HepG2 (cell line): ENCODE data around the gene DCN. TPM values are rescaled to one million over a fixed set of nuclear protein-coding genes. Genes with fewer than 3 reads are reported as not detected.

Experiments
- ATAC-seq: fragments of 200-7000 bp; cut with Tn5 transposase; 3 replicates; pipeline ENCODE4 v1.9.1; 2020; ENCODE audit warnings: mild to moderate bottlenecking, moderate library complexity
- BruUV-seq: library from RNA; stranded (reverse); fragments of 400-500 nt; replicated peaks from 2 replicates; lab custom pipeline; 2021; lab: Mats Ljungman, UMichigan
- CTCF ChIA-PET: fragments of 300-600 bp; formaldehyde crosslinking; extraction: SDS; loops from one replicate; lab custom pipeline; 2021; ENCODE audit warnings: low total read pairs, inconsistent platforms, low intra/inter-chr PET ratio; lab: Yijun Ruan, JAX
- POLR2A ChIA-PET: fragments of 350-600 bp; sonication (Branson Sonifier 250); formaldehyde crosslinking; loops from one replicate; lab custom pipeline; 2020; ENCODE audit warnings: antibody characterized with exemption, inconsistent platforms; lab: Yijun Ruan, JAX
- DNase-seq: peaks from one replicate; pipeline ENCODE4 v3.0.0-alpha.2; 2015; ENCODE audit warnings: low spot score
- FAIRE-seq: peaks from 3 replicates; lab custom pipeline; 2011; peaks lifted over from hg19 to GRCh38; lab: Jason Lieb, UNC
- H2AFZ ChIP-seq: one replicate; pipeline ENCODE4 v1.6.1; 2011; ENCODE audit warnings: low read length, inconsistent platforms
- H3K27ac ChIP-seq: fragments of 300-600 bp; 3 replicates; pipeline ENCODE4 v1.8.0; 2011; ENCODE audit warnings: mixed run types, mild to moderate bottlenecking, mixed read lengths, low read length, inconsistent platforms; ENCODE audit not compliant: insufficient read depth; ENCODE audit errors: extremely low read length
- H3K27me3 ChIP-seq, 2 experiments: fragments of 200-600 bp in 1 of 2; 2 replicates in 1 of 2; 3 replicates in 1 of 2; pipeline versions ENCODE4 v1.6.0 to v1.8.0; 2011; ENCODE audit warnings: low read length in 2 of 2, mild to moderate bottlenecking in 2 of 2, moderate library complexity in 2 of 2, inconsistent platforms in 1 of 2; ENCODE audit not compliant: insufficient read depth in 2 of 2, control insufficient read depth in 1 of 2
- H3K36me3 ChIP-seq, 2 experiments: fragments of 200-600 bp in 1 of 2; replicated peaks in 1 of 2; 2 replicates in 1 of 2; 3 replicates in 1 of 2; pipeline versions ENCODE4 v1.5.1 to v1.8.0; 2011; ENCODE audit warnings: low read length in 2 of 2, inconsistent platforms in 1 of 2; ENCODE audit not compliant: insufficient read depth in 2 of 2, control insufficient read depth in 1 of 2
- H3K4me1 ChIP-seq: 2 replicates; pipeline ENCODE4 v1.5.1; 2012; ENCODE audit warnings: low read length, inconsistent platforms; ENCODE audit not compliant: insufficient read depth
- H3K4me2 ChIP-seq: 2 replicates; pipeline ENCODE4 v1.6.0; 2011; ENCODE audit warnings: low read depth, low read length, inconsistent platforms
- H3K4me3 ChIP-seq, 3 experiments: fragments of 200-600 bp in 1 of 3; sonication (generic), shearing (Covaris generic) in 1 of 3; replicated peaks in 1 of 3; 2 replicates each; pipeline ENCODE4 v1.5.1; 2011 to 2016; ENCODE audit warnings: low read length in 3 of 3, inconsistent platforms in 2 of 3, low read depth in 2 of 3, mild to moderate bottlenecking in 2 of 3, control low read depth in 1 of 3, mixed read lengths in 1 of 3; ENCODE audit not compliant: insufficient read depth in 1 of 3
- H3K79me2 ChIP-seq: one replicate; pipeline ENCODE4 v1.6.1; 2011; ENCODE audit warnings: low read length, inconsistent platforms; ENCODE audit not compliant: insufficient read depth
- H3K9ac ChIP-seq: 2 replicates; pipeline ENCODE4 v1.6.0; 2011; ENCODE audit warnings: mild to moderate bottlenecking, low read depth, low read length, inconsistent platforms; ENCODE audit not compliant: insufficient read depth
- H3K9me3 ChIP-seq: 2 replicates; pipeline ENCODE4 v1.5.1; 2012; ENCODE audit warnings: mild to moderate bottlenecking, low read length
- H4K20me1 ChIP-seq: 2 replicates; pipeline ENCODE4 v1.6.0; 2011; ENCODE audit warnings: inconsistent platforms, mild to moderate bottlenecking, low read length, moderate library complexity; ENCODE audit not compliant: insufficient read depth
- EZH2 ChIP-seq: conservative IDR thresholded peaks from 2 replicates; pipeline ENCODE4 v1.6.1; 2012; ENCODE audit warnings: mild to moderate bottlenecking, low read depth, low read length, moderate library complexity
- HNF4A ChIP-seq: sonication (generic); formaldehyde crosslinking; IDR thresholded peaks from 2 replicates; pipeline ENCODE4 v1.4.0; 2020; ENCODE audit warnings: missing genetic modification reagents
- JARID2 ChIP-seq: sonication (generic); formaldehyde crosslinking; IDR thresholded peaks from 2 replicates; pipeline ENCODE4 v1.8.1; 2023; ENCODE audit warnings: missing genetic modification reagents, inconsistent platforms; ENCODE audit not compliant: insufficient replicate concordance
- MXD3 ChIP-seq: IDR thresholded peaks from 2 replicates; pipeline ENCODE4 v1.6.1; 2016; ENCODE audit warnings: mild to moderate bottlenecking, missing biosample characterization, missing genetic modification reagents
- NCOA2 ChIP-seq: sonication (generic); formaldehyde crosslinking; IDR thresholded peaks from 2 replicates; pipeline ENCODE4 v1.8.0; 2022; ENCODE audit warnings: inconsistent platforms
- NPAS2 ChIP-seq: sonication (generic); formaldehyde crosslinking; IDR thresholded peaks from 2 replicates; pipeline ENCODE4 v1.8.0; 2022; ENCODE audit warnings: mild to moderate bottlenecking, missing genetic modification reagents, borderline replicate concordance
- NR2C2 ChIP-seq: sonication (generic); formaldehyde crosslinking; IDR thresholded peaks from 2 replicates; pipeline ENCODE4 v1.4.0; 2020; ENCODE audit warnings: missing genetic modification reagents, mild to moderate bottlenecking, moderate library complexity, borderline replicate concordance
- SAFB2 ChIP-seq: sonication (generic); formaldehyde crosslinking; IDR thresholded peaks from 2 replicates; pipeline ENCODE4 v1.5.1; 2020; ENCODE audit warnings: missing genetic modification reagents, low read depth, mild to moderate bottlenecking, borderline replicate concordance
- SYNCRIP ChIP-seq: fragments of 200-400 bp; formaldehyde crosslinking; IDR thresholded peaks from 2 replicates; pipeline ENCODE4 v1.6.1; 2018; ENCODE audit warnings: mild to moderate bottlenecking, low read depth, low read length; ENCODE audit not compliant: insufficient read depth
- TAF1 ChIP-seq: sonication (generic); formaldehyde crosslinking; IDR thresholded peaks from 2 replicates; pipeline ENCODE4 v1.4.0; 2020; ENCODE audit warnings: missing genetic modification reagents
- TP53 ChIP-seq: sonication (generic); formaldehyde crosslinking; conservative IDR thresholded peaks from 2 replicates; pipeline ENCODE4 v1.4.0; 2020; ENCODE audit warnings: missing genetic modification reagents
- ZMAT3 ChIP-seq: sonication (generic); formaldehyde crosslinking; conservative IDR thresholded peaks from 2 replicates; pipeline ENCODE4 v1.7.0; 2021; ENCODE audit warnings: missing genetic modification reagents
- ZNF292 ChIP-seq: sonication (generic); formaldehyde crosslinking; IDR thresholded peaks from 2 replicates; pipeline ENCODE4 v1.8.1; 2022; ENCODE audit warnings: mild to moderate bottlenecking, low read depth, missing genetic modification reagents, borderline replicate concordance
- ZNF652 ChIP-seq: IDR thresholded peaks from 2 replicates; pipeline ENCODE4 v1.6.1; 2016; ENCODE audit warnings: low read depth, borderline replicate concordance
- ZNF746 ChIP-seq: sonication (generic); formaldehyde crosslinking; IDR thresholded peaks from 2 replicates; pipeline ENCODE4 v1.8.0; 2022; ENCODE audit warnings: mild to moderate bottlenecking, missing genetic modification reagents
- ZNF768 ChIP-seq: sonication (generic); formaldehyde crosslinking; IDR thresholded peaks from 2 replicates; pipeline ENCODE4 v1.4.0; 2020; ENCODE audit warnings: missing genetic modification reagents
- ZNF773 ChIP-seq: sonication (generic); formaldehyde crosslinking; IDR thresholded peaks from 2 replicates; pipeline ENCODE4 v1.4.0; 2020; ENCODE audit warnings: missing genetic modification reagents, borderline replicate concordance
- WGBS: methylation state at CpG from one replicate; pipeline ENCODE4 v1.1.6; 2017; ENCODE audit warnings: low lambda C conversion rate; 5-methylcytosine and 5-hydroxymethylcytosine counted together
- in situ Hi-C: cut with HindIII; loops from 2 replicates; pipeline ENCODE4 v1.10.0; 2017; ENCODE audit warnings: low pct_unique_long_range_greater_than_20kb; ENCODE audit not compliant: extremely low pct_ligation_motif_present
- intact Hi-C: fragments of 100-400 bp; cut with micrococcal nuclease; formaldehyde crosslinking; loops from one replicate; pipeline ENCODE4 v1.10.0; 2022; ENCODE audit not compliant: unreplicated experiment
- polyA plus RNA-seq, 8 experiments: library from polyadenylated mRNA; depleted of rRNA in 3 of 8; stranded (reverse) in 7 of 8; unstranded in 1 of 8; fragments of >200 nt; fragmentation: Illumina TruSeq in 4 of 8; extraction: Trizol in 4 of 8; gene quantifications; 2 replicates each; pipeline versions ENCODE4 v1.2.1 to v1.2.3, GENCODE V29; 2011 to 2016; ENCODE audit warnings: low read depth in 4 of 8, missing spikeins in 1 of 8, mixed read lengths in 1 of 8; ENCODE audit not compliant: insufficient read depth in 1 of 8
- total RNA-seq, 5 experiments: library from RNA; depleted of rRNA; stranded (reverse); fragments of >200 nt; fragmentation: Illumina TruSeq; extraction: Trizol; gene quantifications; 2 replicates each; pipeline ENCODE4 v1.2.3, GENCODE V29; 2016; ENCODE audit warnings: low read depth in 1 of 5
- TF ChIP-seq, protein P1 (sequence below): sonication (generic); formaldehyde crosslinking; IDR thresholded peaks from 2 replicates; pipeline ENCODE4 v1.8.1; 2023; ENCODE audit warnings: mild to moderate bottlenecking, missing genetic modification reagents, borderline replicate concordance
- TF ChIP-seq, protein P2 (sequence below): sonication (generic); formaldehyde crosslinking; IDR thresholded peaks from 2 replicates; pipeline ENCODE4 v1.8.1; 2022; ENCODE audit warnings: mild to moderate bottlenecking, missing genetic modification reagents
- TF ChIP-seq, protein P3 (sequence below): sonication (generic); formaldehyde crosslinking; IDR thresholded peaks from 2 replicates; pipeline ENCODE4 v1.4.0; 2020; ENCODE audit warnings: missing genetic modification reagents

DCN gene
- total and polyA plus RNA-seq, 2 of the 13 experiments (the other 11 are each of a cell fraction or from before 2014, with no cell fraction given) = not detected

DNA sequence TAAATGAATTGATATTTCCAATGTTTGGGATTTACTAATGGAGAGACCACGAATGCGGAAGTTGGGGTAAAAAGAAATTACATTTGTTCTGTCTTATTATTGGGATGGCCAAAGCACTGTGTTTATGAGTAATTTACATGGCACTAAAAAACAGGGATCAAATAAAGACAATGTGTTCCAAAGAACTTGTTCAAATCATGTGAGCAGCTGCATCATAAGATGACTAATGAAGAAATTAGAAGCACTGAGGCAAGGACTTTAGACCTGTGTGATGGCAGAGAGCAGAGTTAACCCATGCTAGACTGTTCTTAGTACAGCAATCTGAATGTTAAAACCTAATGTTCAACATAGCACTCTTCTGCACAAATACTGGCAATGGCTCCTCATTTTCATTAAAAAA lies 34.3 kb upstream of the DCN start:
- CTCF ChIA-PET = no interaction called here
- FAIRE-seq = no peak
- intact Hi-C loops = no loop called here

More for the DNA sequence above, 34.3 kb upstream of the DCN start:
- no peak overlapping the region for H3K4me2 ChIP-seq
- H3K27me3 ChIP-seq = no peaks in the 10 kb centered on the region; a peak in 1 of 5 replicates
- H3K9ac ChIP-seq = no peak overlapping the region
- POLR2A ChIA-PET = no interaction called here
- H3K36me3 ChIP-seq = no peaks in the 10 kb centered on the region
- ATAC-seq (no peak), DNase-seq (no peak)
- 2% methylated on average over 2 of the region's 2 CpGs for WGBS
- in situ Hi-C loops = no loop called here
- H3K79me2 ChIP-seq = no peaks in the 10 kb centered on the region
- peaks cover 12% of the 10 kb centered on the region; the same call in 1 of the 2 replicates for H3K9me3 ChIP-seq
- H3K27ac ChIP-seq = no peak overlapping the region
- TF ChIP-seq SYNCRIP (no peak), HNF4A (CRISPR knock-in tag) (no peak), ZMAT3 (CRISPR knock-in tag) (no peak), TP53 (CRISPR knock-in tag) (no peak), ZNF746 (CRISPR knock-in tag) (no peak), ZNF292 (CRISPR knock-in tag) (no peak), EZH2 (no peak), MXD3 (CRISPR knock-in tag) (no peak), NCOA2 (CRISPR knock-in tag) (no peak), SAFB2 (no peak), TAF1 (CRISPR knock-in tag) (no peak), ZNF652 (no peak), NR2C2 (CRISPR knock-in tag) (no peak), NPAS2 (no peak), JARID2 (CRISPR knock-in tag) (no peak), ZNF773 (CRISPR knock-in tag) (no peak), ZNF768 (CRISPR knock-in tag) (no peak)
- TF ChIP-seq, protein P1, sequence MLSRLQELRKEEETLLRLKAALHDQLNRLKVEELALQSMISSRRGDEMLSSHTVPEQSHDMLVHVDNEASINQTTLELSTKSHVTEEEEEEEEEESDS (CRISPR knock-in tag) = no peak
- TF ChIP-seq, protein P2, sequence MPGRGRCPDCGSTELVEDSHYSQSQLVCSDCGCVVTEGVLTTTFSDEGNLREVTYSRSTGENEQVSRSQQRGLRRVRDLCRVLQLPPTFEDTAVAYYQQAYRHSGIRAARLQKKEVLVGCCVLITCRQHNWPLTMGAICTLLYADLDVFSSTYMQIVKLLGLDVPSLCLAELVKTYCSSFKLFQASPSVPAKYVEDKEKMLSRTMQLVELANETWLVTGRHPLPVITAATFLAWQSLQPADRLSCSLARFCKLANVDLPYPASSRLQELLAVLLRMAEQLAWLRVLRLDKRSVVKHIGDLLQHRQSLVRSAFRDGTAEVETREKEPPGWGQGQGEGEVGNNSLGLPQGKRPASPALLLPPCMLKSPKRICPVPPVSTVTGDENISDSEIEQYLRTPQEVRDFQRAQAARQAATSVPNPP (CRISPR knock-in tag) = no peak
- TF ChIP-seq, protein P3, sequence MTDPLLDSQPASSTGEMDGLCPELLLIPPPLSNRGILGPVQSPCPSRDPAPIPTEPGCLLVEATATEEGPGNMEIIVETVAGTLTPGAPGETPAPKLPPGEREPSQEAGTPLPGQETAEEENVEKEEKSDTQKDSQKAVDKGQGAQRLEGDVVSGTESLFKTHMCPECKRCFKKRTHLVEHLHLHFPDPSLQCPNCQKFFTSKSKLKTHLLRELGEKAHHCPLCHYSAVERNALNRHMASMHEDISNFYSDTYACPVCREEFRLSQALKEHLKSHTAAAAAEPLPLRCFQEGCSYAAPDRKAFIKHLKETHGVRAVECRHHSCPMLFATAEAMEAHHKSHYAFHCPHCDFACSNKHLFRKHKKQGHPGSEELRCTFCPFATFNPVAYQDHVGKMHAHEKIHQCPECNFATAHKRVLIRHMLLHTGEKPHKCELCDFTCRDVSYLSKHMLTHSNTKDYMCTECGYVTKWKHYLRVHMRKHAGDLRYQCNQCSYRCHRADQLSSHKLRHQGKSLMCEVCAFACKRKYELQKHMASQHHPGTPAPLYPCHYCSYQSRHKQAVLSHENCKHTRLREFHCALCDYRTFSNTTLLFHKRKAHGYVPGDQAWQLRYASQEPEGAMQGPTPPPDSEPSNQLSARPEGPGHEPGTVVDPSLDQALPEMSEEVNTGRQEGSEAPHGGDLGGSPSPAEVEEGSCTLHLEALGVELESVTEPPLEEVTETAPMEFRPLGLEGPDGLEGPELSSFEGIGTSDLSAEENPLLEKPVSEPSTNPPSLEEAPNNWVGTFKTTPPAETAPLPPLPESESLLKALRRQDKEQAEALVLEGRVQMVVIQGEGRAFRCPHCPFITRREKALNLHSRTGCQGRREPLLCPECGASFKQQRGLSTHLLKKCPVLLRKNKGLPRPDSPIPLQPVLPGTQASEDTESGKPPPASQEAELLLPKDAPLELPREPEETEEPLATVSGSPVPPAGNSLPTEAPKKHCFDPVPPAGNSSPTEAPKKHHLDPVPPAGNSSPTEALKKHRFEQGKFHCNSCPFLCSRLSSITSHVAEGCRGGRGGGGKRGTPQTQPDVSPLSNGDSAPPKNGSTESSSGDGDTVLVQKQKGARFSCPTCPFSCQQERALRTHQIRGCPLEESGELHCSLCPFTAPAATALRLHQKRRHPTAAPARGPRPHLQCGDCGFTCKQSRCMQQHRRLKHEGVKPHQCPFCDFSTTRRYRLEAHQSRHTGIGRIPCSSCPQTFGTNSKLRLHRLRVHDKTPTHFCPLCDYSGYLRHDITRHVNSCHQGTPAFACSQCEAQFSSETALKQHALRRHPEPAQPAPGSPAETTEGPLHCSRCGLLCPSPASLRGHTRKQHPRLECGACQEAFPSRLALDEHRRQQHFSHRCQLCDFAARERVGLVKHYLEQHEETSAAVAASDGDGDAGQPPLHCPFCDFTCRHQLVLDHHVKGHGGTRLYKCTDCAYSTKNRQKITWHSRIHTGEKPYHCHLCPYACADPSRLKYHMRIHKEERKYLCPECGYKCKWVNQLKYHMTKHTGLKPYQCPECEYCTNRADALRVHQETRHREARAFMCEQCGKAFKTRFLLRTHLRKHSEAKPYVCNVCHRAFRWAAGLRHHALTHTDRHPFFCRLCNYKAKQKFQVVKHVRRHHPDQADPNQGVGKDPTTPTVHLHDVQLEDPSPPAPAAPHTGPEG = no peak
- H3K4me3 ChIP-seq = no peak overlapping the region
- no TSS peak for BruUV-seq
- H3K4me1 ChIP-seq = no peaks in the 10 kb centered on the region
- no peaks in the 10 kb centered on the region for H4K20me1 ChIP-seq
- no peak overlapping the region for H2AFZ ChIP-seq
